GM19025 (cell line): ENCODE data around the gene COL9A2.
A peak's percentile ranks its signal among the peaks of the same experiment; 100 is the strongest.
"Not testable (repeated sequence)": the region's sequence is repeated elsewhere in the genome, so short reads cannot be mapped to it uniquely, and the experiment has no call there.

ENCODE experiments used
- ATAC-seq: cut with Tn5 transposase; IDR thresholded peaks from one replicate; pipeline ENCODE4 v1.9.1; 2021; ENCODE audit warnings: mild to moderate bottlenecking, low read depth, moderate library complexity; ENCODE audit not compliant: unreplicated experiment

Gene COL9A2

GRCh38 chr1:40316595-40317393, at the start of gene COL9A2:
COL9A2 (minus strand) TSS chr1:40317286; CDS start chr1:40317197, 89 bp downstream.
- ATAC-seq = no peak

- peak; percentile 81 for ATAC-seq
Measured at GRCh38 chr1:40363721-40364120, 46.6 kb upstream of the COL9A2 start.

- no peak for ATAC-seq
Measured at GRCh38 chr1:40362699-40363098, 45.6 kb upstream of the COL9A2 start.

GRCh38 chr1:40362199-40362598, 45.1 kb upstream of the COL9A2 start:
- no peak for ATAC-seq

GRCh38 chr1:40361637-40362036, 44.6 kb upstream of the COL9A2 start:
- ATAC-seq = no peak

GRCh38 chr1:40361201-40361600, 44.1 kb upstream of the COL9A2 start:
- no peak for ATAC-seq

- ATAC-seq = no peak
Measured at GRCh38 chr1:40360631-40361030, 43.5 kb upstream of the COL9A2 start.

GRCh38 chr1:40357625-40358024, 40.5 kb upstream of the COL9A2 start:
- ATAC-seq = no peak

GRCh38 chr1:40353082-40353481, 36.0 kb upstream of the COL9A2 start:
- no peak for ATAC-seq

GRCh38 chr1:40352126-40352525, 35.0 kb upstream of the COL9A2 start:
- no peak for ATAC-seq

- no peak for ATAC-seq
Measured at GRCh38 chr1:40351124-40351523, 34.0 kb upstream of the COL9A2 start.

GRCh38 chr1:40350391-40350790, 33.3 kb upstream of the COL9A2 start:
- no peak for ATAC-seq

GRCh38 chr1:40344597-40344996, 27.5 kb upstream of the COL9A2 start:
- ATAC-seq = no peak

- not testable (repeated sequence) for ATAC-seq
Measured at GRCh38 chr1:40342381-40342717, 25.3 kb upstream of the COL9A2 start.

GRCh38 chr1:40341491-40342380, 24.6 kb upstream of the COL9A2 start:
- ATAC-seq = no peak

- ATAC-seq = no peak
Measured at GRCh38 chr1:40339420-40340323, 22.6 kb upstream of the COL9A2 start.

GRCh38 chr1:40338745-40339419, 21.8 kb upstream of the COL9A2 start:
- no peak for ATAC-seq

- no peak for ATAC-seq
Measured at GRCh38 chr1:40337443-40337842, 20.4 kb upstream of the COL9A2 start.

- no peak for ATAC-seq
Measured at GRCh38 chr1:40332695-40333094, 15.6 kb upstream of the COL9A2 start.

- ATAC-seq = not testable (repeated sequence)
Measured at GRCh38 chr1:40331403-40331802, 14.3 kb upstream of the COL9A2 start.
